Stimulated activated CD4-positive, alpha-beta T cell treated with anti-CD3 and anti-CD28 coated beads, Interleukin-12 subunit alpha, Interleukin-12 subunit beta, amount 100 ng/mL, for 24 hours (primary cell): Measurements from ENCODE around the gene AMOT.
"Not testable (repeated sequence)": the region's sequence is repeated elsewhere in the genome, so short reads cannot be mapped to it uniquely, and the experiment has no call there.

Experiments
- DNase-seq, 2 experiments: peaks; one replicate each; pipeline ENCODE4 v3.0.0-alpha.2; 2020; ENCODE audit warnings: low read depth in 2 of 2

AMOT gene, protein sequence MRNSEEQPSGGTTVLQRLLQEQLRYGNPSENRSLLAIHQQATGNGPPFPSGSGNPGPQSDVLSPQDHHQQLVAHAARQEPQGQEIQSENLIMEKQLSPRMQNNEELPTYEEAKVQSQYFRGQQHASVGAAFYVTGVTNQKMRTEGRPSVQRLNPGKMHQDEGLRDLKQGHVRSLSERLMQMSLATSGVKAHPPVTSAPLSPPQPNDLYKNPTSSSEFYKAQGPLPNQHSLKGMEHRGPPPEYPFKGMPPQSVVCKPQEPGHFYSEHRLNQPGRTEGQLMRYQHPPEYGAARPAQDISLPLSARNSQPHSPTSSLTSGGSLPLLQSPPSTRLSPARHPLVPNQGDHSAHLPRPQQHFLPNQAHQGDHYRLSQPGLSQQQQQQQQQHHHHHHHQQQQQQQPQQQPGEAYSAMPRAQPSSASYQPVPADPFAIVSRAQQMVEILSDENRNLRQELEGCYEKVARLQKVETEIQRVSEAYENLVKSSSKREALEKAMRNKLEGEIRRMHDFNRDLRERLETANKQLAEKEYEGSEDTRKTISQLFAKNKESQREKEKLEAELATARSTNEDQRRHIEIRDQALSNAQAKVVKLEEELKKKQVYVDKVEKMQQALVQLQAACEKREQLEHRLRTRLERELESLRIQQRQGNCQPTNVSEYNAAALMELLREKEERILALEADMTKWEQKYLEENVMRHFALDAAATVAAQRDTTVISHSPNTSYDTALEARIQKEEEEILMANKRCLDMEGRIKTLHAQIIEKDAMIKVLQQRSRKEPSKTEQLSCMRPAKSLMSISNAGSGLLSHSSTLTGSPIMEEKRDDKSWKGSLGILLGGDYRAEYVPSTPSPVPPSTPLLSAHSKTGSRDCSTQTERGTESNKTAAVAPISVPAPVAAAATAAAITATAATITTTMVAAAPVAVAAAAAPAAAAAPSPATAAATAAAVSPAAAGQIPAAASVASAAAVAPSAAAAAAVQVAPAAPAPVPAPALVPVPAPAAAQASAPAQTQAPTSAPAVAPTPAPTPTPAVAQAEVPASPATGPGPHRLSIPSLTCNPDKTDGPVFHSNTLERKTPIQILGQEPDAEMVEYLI

DNA sequence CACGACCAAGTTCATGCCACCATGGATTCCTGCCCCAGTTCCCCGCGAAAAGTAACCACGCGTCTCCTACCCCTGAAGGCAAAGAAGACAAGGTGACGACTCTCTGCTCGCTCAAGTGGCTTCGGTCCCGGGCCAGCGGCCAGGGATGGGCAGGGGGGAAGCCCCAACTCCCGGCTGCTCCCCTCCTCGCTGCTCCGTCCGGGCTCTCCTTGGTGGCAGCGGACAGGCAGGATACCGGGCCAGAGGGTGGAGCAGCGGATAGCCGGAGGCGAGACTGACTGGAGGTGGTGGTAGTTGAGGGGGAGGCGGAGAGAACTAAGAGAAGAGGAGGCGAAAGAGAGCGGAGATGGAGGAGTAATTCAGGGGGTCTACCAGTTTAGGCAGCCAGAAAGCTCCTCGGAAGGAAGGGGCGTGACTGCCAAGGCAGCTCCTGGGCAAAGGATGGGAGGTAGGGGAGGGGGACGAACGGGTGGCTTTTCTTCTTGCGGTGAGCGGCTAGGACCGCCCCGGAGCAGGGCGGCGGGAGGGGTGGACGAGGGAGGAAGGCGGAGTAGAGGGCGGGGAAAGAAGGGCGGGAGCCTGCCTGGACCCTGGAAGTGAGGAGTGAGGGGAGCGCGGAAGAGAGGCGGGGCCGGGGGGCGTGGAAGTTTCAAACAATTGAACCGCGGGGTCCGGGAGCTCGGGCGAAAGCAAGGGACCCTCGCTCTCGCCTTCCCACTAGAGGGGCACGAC, at the start of gene AMOT:
AMOT (minus strand) TSS at position 450 of the 732 bp plus-strand sequence. CDS start 17,705 bp downstream, outside the sequence.
- peak in 1 of 2 experiments; percentile 43 for DNase-seq

DNA sequence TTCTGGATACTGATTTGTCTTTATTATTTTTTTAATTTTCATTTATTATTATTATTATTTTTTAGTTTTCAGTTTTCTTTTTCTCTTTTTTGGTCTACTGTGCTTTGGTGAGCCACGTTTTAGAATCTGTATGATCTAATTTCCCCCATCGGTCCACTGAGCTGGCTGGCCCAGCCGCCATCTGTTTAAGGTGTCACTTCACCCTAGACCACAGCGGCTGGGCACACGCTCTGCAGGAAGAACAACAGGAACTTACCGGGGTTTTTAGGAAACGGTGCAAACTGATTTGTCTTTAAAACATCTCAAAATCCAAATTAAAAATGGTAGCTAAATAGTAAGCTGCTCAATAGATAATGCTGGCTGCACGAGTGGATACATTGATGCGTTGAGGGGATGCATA, 48.8 kb upstream of the AMOT start:
- no peak for DNase-seq

DNA sequence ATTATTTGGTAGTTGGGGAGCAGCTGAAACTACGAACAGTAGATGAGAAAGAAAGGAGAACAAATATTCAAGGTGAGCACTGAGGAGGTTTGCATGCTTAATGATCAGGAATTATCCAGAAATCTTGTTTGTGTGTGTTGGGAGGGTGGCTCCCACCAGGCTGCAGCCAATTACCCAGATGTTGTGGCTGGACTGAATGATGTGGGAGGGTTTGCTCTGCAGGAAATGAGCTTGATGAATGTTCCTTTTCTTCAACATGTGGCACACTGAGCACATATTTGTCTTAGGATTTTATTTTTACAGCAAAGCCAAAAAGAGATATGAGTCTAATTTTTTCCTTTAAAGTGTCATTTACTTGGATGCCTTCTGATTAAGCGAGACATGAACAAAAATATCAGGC, 48.3 kb upstream of the AMOT start:
- no peak for DNase-seq

DNA sequence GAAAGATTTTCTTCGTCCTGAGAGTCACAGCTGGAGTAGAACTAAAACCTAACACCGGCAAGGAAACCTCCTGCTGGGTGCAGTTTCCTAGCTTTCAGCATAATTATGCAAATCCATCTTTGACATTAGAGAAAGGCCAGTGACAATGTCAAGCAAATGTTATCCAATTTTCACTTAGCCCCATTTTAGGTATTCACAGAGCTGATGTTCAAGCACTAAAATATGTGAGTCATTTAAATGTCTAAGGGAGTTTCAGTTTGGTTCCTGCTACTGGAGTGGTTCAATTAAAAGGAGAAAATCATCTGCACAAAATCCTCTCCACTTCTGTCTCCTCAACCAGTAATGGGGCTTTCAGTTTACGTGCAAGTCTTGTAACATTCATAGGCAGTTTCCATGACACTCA, 37.1 kb upstream of the AMOT start:
- DNase-seq: no peak

DNA sequence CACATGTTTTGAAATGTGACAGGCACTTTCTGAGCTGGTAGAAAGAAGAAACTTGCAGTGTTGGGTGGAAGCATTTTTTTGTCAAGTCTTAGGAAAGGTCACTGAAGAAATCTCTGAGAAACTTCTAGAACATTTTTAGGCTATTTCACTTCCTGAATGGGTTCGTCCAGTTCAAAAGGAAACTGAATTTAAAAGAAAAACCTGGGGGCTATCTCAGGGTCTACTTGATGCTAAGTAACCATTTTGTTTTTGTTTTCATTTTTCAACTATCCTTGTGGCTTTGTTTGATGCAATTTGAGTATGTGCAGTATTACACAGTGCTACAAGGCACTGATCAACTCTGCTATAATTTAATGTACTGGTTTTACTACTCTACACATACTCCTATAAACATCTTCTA, 34.0 kb upstream of the AMOT start:
- no peak for DNase-seq

DNA sequence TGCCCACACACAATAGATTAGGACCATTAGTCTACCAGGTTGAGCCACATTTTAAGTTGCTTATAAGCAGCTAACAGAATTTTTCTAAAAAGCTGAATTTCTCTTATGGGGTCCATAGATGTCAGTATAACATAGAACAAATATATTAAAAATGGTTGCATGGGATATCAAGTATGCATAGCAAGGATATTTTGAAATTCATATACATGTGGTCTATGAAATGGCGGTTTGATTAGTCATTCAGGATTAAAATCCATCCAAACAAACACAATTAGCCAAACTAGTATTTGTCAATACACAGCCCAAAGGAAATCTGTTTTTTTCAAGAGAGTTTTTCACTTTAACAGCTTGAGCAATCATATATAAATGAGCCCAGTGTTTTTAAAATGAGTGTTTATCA, 33.5 kb upstream of the AMOT start:
- no peak for DNase-seq

DNA sequence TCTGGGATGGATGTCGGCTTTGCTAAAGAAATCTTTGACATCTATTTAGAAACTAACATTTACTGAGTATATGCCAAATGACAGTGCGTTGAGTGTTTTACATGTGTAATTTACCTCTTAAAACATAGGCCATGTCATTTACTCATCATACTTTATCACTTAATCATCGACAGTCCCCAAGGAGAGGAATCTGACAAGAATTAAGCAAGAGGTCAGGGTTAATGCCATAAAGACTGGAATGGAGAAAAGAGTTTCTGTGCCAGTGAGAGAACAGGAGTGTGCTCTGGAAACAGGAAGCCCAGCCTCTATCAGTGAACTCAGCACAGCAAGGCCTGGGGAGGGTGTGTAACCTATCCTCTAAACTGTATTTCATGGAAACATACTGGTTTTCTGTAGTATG, 28.0 kb upstream of the AMOT start:
- DNase-seq: no peak

DNA sequence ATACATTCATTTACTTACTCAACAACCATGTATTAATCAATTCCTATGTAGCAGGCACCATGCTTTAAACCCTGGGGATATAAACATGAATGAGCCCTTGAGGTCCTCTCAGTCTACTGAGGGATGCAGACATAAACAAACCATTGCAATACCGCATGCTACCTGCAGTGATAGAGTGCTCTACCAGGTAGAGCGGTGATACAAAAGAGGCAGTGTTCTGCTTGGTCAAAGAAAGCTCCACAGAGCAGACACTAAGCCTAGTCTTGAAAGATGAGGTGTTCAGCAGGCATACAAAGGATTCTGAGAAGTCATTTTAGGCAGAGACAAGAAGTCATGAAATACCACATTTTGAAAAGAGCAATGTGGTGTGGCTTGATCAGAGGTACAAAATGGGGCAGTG, 26.9 kb upstream of the AMOT start:
- no peak for DNase-seq

DNA sequence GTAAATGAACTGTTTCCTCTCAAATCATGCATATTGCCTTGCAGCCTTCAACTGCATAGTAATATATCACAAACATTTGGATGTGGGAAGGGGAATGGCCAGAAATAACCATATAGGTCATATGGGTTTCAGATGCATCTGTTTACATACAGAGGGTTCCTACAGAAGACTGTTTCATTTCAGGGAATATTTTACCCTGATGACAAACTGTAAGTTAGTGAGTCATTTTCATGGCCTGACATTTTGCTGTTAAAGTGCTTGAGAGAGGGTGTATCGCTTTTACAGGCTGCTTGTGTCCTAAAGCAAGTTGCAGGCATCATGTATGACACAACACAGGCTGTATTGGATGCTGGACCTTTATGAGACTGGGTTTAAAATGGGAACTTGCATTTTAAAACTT, 25.5 kb upstream of the AMOT start:
- DNase-seq: no peak

DNA sequence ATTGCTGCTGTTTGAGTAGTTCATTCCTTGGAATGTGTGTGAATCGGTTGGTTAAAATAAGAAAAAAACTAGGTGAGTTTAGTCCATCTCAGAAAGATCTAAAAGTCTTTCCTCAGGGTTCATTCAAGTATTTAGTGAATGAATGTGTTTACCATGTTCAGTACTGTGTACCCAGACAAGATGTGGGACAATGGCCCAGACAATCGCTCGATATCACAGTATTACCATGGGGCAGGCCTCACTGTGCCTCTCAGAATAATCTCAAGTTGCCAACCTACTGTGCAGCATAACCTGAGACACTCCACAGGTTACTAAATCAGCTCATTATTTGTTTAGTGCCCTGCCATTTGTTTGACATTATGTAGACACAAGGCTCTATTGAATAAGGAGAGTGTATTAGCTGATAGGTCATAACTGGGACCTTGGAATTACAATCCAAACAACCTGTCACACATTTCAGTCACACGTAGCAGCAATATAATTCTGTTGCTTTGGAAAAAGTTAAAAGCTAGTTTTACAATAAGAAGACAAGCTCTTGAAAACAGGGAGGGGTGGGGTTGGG, 24.9 kb upstream of the AMOT start:
- DNase-seq: no peak

DNA sequence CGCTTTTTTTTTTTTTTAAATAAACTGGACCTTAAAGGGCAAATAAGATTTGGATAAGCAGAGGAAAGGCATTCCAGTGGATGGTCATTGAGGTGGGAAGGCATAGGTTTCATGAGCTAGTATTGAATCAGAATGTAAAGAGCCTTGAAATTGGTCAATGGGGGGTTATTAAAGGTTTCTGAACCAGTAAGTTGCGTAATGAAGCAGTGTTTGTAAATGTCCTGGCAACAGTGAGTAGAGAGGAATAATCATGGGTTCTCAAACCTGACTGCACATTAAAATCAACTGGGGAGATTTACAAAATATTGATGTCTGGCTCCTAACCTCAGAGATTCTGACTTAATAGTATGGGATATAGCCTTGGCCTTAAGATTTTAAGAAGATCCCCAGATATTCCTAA, 23.2 kb upstream of the AMOT start:
- DNase-seq: no peak

DNA sequence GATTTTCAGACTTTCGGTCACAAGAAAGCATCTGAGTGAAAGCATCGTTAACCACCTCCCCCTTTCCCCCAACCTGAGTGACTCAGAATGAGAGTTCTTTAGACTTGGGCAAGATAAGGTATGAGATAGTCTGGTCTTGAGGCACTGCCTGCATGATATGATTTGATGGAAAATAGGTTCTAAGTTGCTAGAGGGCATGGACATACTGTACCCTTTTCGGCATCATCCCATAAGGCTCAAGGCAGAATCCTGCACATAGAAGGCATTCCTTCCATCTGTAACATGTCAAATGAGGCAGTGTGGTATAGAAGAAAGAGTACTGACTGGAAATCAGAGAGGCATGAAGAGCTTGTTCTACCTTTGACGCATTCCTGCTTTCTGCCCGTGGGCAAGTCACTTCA, 16.8 kb upstream of the AMOT start:
- DNase-seq: no peak

DNA sequence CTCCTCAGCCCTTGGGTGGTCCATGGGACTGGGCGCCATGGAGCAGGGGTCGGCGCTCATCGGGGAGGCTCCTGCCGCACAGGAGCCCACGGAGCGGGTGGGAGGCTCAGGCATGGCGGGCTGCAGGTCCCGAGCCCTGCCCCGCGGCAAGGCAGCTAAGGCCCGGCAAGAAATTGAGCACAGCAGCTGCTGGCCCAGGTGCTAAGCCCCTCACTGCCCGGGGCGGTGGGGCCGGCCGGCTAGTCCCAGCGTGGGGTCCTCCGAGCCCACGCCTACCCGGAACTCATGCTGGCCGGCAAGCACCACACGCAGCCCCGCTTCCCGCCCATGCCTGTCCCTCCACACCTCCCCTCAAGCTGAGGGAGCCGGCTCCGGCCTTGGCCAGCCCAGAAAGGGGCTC, 14.3 kb upstream of the AMOT start:
- not testable (repeated sequence) for DNase-seq

DNA sequence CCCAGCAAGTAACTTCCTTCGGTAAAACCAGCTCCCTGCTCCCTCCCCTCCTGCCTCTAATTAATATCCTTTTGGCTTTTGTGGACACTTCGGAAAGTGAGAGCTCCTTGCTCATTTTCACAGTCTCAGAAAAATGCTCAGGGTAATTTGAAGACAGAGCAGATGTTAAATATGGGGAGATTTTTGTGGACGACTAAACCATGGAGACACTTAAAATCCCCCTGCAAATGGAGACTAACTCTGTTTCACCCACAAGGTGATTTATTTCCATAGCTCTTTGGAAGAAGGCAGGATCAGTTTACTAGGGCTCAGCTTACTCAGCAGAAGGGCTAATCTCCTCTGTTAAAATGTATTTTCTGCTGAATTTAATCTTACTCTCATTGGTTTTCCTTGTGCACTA, 12.2 kb upstream of the AMOT start:
- no peak for DNase-seq

DNA sequence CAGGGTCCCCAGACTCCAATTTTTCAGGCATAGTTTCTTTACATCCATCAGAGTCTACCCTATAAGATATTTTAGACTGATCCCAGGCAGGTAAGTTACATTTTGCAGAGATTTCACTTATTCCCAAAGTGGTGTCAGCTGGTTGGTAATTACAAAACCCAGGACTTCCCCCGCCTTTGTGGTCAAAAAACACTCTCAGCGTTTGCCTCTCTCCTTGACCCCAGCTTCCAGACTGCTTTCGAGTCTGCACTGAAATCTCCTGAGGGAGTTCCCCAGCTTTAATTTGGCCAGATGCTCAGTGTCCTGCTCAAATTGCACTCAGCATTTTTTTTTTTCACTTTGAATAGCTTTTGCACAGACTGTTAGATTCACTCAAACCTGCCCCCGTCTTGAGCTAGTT, 11.2 kb upstream of the AMOT start:
- no peak for DNase-seq

DNA sequence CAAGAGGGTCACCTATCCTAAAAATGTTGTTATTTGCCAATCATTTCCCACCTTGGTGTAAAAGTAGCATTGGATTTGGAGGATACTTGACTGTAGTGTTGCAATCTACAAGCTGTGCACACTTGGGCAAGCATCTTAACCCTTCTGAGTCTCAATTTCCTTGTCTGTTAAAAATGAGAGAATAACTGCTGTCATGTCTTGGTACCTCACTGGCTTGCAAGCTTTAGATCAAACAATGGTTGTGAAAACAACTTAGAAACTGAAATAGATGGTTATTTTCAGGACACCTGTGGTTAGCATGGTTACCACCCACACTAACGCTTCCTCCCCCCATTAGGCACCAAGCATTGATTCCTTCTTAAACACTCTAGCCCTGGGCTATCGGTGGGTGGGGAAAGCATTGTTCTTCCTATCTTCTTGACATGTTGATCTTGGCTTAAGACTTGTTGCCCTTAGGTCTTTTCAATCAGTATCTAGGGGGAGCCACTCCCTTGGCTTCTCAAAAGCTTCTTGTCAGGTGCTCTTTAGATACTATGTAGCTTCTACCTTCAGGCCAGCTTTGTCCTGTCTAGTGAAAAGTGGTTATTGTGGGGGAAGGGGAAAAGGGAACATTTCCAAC, 10.6 kb upstream of the AMOT start:
- no peak for DNase-seq

DNA sequence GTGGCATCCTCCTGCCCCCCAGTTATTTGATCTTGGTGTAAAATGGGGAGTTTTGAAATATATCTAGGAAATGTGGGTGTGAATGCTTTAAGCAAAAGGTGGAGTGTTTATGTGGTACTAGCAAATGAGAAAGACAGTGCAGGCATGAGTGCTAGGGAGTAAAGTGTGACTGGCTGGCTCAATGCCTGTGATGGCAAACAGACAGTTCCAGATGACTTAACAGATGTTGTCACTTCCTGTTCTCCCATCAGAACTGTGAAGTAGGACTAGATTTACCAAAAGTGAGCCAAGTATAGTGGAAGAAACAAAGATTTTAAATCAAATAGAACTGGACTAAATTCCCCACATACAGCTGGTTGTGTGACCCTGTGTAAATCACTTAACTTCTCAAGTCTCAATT, 8.4 kb upstream of the AMOT start:
- no peak for DNase-seq

DNA sequence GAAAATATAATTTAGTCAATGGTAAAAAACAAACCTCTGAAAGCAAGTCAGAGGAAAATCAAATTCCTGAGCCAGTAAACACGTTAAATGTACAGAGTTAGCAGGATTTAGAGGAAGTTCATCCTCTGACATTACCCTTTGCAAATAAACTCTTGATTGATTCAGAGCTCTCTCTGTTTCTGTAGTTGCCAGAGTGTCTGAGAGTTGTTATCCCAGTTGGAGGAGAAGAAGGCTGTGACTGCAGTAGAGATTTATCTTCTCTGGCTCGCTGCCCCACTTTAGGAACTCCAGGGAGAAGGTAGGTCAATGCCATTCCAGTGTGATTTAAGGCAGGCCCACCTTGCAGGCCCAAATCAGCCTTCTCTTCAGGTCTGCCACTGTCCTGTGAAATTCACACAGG, 6.2 kb upstream of the AMOT start:
- no peak for DNase-seq

DNA sequence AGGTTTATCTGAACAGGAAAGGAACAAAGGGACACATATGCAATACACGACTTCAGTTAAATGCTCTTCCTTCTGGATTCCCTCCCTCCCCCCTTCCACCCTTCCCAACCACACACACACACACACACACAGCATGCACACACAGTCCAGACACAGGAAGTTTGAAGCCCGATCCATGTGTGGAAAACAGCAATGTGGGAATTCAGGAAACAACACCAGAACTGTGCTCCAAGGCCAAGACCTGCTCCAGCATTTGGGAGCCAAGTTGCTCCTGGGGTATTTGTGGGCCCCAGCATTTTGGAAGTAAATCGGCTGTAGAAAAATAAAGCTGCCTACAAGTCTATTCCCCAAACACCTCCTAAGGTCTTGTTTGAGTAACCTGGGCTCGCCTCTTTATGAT, 5.6 kb upstream of the AMOT start:
- no peak for DNase-seq

DNA sequence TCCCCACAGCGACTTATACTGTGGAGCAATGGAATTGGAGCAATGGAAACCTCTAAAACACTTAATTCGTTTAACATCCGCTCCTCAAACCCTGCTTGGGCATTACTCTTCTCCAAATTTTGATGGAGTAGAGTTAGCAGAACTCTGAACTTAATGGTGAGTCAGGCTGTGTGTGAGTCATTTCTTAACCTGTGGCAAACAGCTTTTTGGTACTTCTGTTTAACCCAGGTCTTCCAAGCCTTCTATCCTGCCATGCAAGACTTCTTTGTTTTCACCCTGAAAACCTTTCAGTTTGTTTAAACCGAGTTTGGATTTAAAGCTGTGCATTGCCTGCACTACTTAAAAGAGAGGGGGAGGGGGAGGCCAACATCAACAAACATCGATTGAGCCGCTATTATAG, 3.6 kb upstream of the AMOT start:
- no peak for DNase-seq

DNA sequence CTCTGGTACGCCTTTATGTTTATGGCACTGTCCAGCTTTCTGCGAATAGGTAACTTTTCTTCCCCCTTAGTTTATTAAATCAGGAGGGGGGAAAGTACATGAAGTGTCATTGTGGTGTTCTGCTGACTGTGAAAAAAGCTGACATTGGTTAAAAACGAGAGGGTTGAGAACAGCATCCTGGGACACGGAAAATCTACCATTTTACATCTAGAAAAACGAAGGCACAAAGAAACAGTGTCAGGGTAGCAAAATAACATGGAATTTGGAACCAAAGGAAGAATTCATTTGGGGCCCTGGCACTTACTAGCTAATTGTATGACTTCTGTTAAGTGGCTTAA, 1.2 kb upstream of the AMOT start:
- no peak for DNase-seq
